HEK293T (cell line): ENCODE measurements around the gene ARHGAP22.
"Not testable (repeated sequence)": the region's sequence is repeated elsewhere in the genome, so short reads cannot be mapped to it uniquely, and the experiment has no call there.

ENCODE experiments used
- CTCF ChIA-PET: fragments of 350-600 bp; formaldehyde crosslinking; extraction: SDS; loops from one replicate; lab custom pipeline; 2021; ENCODE audit warnings: antibody characterized with exemption, inconsistent platforms; lab: Yijun Ruan, JAX
- POLR2A ChIA-PET: fragments of 350-600 bp; formaldehyde crosslinking; extraction: SDS; loops from one replicate; lab custom pipeline; 2020; ENCODE audit warnings: antibody characterized with exemption, inconsistent platforms; lab: Yijun Ruan, JAX
- DNase-seq: peaks from one replicate; pipeline ENCODE4 v3.0.0; 2012; ENCODE audit warnings: mixed read lengths; ENCODE audit errors: extremely low spot score
- ARNT ChIP-seq: fragments of 450-650 bp; IDR thresholded peaks from 2 replicates; pipeline ENCODE4 v1.6.1; 2017; ENCODE audit warnings: mild to moderate bottlenecking
- BHLHE40 ChIP-seq: fragments of 450-650 bp; IDR thresholded peaks from 2 replicates; pipeline ENCODE4 v1.6.1; 2016; ENCODE audit warnings: mild to moderate bottlenecking, moderate library complexity, borderline replicate concordance
- CTBP1 ChIP-seq: fragments of 450-650 bp; IDR thresholded peaks from 2 replicates; pipeline ENCODE4 v1.6.1; 2016; ENCODE audit warnings: borderline replicate concordance
- ELF4 ChIP-seq: fragments of 450-650 bp; IDR thresholded peaks from 2 replicates; pipeline ENCODE4 v1.6.1; 2017; ENCODE audit warnings: antibody characterized with exemption
- FOXA1 ChIP-seq: fragments of 450-650 bp; IDR thresholded peaks from 2 replicates; pipeline ENCODE4 v1.6.1; 2016; ENCODE audit warnings: mild to moderate bottlenecking
- FOXK2 ChIP-seq: fragments of 450-650 bp; IDR thresholded peaks from 2 replicates; pipeline ENCODE4 v1.6.1; 2016; ENCODE audit warnings: mild to moderate bottlenecking
- FOXM1 ChIP-seq: fragments of 450-650 bp; IDR thresholded peaks from 2 replicates; pipeline ENCODE4 v1.6.1; 2017; ENCODE audit warnings: mild to moderate bottlenecking, borderline replicate concordance
- HDGF ChIP-seq: fragments of 450-650 bp; IDR thresholded peaks from 2 replicates; pipeline ENCODE4 v1.6.1; 2017; ENCODE audit warnings: antibody characterized with exemption, borderline replicate concordance
- L3MBTL2 ChIP-seq: fragments of 450-650 bp; conservative IDR thresholded peaks from 2 replicates; pipeline ENCODE4 v1.6.1; 2016; ENCODE audit warnings: mild to moderate bottlenecking
- LEF1 ChIP-seq: fragments of 450-650 bp; IDR thresholded peaks from 2 replicates; pipeline ENCODE4 v1.6.1; 2017; ENCODE audit warnings: mild to moderate bottlenecking, borderline replicate concordance
- NFRKB ChIP-seq: fragments of 450-650 bp; IDR thresholded peaks from 2 replicates; pipeline ENCODE4 v1.6.1; 2016; ENCODE audit warnings: mild to moderate bottlenecking, moderate library complexity
- PKNOX1 ChIP-seq: fragments of 450-650 bp; IDR thresholded peaks from 2 replicates; pipeline ENCODE4 v1.6.1; 2016
- SP1 ChIP-seq: fragments of 450-650 bp; IDR thresholded peaks from 2 replicates; pipeline ENCODE4 v1.6.1; 2017
- SUZ12 ChIP-seq: fragments of 450-650 bp; IDR thresholded peaks from 2 replicates; pipeline ENCODE4 v1.6.1; 2016; ENCODE audit warnings: mild to moderate bottlenecking
- TARDBP ChIP-seq: fragments of 450-650 bp; IDR thresholded peaks from 2 replicates; pipeline ENCODE4 v1.6.1; 2016
- ZNF384 ChIP-seq: fragments of 450-650 bp; IDR thresholded peaks from 2 replicates; pipeline ENCODE4 v1.6.1; 2016

ARHGAP22 gene

GRCh38 chr10:48649349-48649944 is 44.6 kb upstream of the ARHGAP22 start:
- CTCF ChIA-PET: no interaction called here
- TF ChIP-seq ARNT (no peak), FOXK2 (no peak), FOXA1 (no peak), HDGF (no peak), TARDBP (no peak), BHLHE40 (no peak), PKNOX1 (no peak), NFRKB (no peak), CTBP1 (no peak), SUZ12 (no peak), L3MBTL2 (no peak), ZNF384 (no peak), LEF1 (no peak), SP1 (no peak), FOXM1 (no peak), ELF4 (no peak)
- DNase-seq: no peak
- POLR2A ChIA-PET: no interaction called here

GRCh38 chr10:48648172-48648942 is 43.5 kb upstream of the ARHGAP22 start:
- TF ChIP-seq FOXA1 (no peak), SP1 (no peak), BHLHE40 (no peak), FOXK2 (no peak)
- POLR2A ChIA-PET: no interaction called here
- no peak for DNase-seq
- CTCF ChIA-PET: no interaction called here

GRCh38 chr10:48647073-48647472 is 42.2 kb upstream of the ARHGAP22 start:
- DNase-seq: not testable (repeated sequence)

DNA sequence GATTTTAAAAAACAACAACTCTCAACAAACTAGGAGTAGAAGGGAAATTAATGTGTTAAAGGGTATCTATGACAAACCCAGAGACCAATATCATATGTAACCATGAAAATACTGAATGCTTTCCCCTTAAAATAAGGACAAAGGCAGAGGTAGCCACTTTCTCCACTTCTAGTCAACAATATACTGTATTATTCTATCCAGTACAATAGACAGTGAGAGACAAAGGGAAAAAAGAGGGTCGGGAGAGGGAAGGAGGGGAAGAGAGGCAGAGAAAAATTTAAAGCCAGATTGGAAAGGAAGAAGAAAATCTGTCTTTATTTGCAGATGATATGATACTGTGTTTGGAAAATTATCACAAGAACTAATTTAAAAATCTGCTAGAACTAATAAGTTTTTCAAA is 40.7 kb upstream of the ARHGAP22 start:
- ChIA-PET POLR2A (no interaction called here), CTCF (no interaction called here)
- no peak for DNase-seq
- TF ChIP-seq HDGF (no peak), CTBP1 (no peak), SP1 (no peak), FOXM1 (no peak), TARDBP (no peak), LEF1 (no peak), L3MBTL2 (no peak), FOXK2 (no peak), SUZ12 (no peak), ELF4 (no peak), ZNF384 (no peak), NFRKB (no peak), ARNT (no peak), PKNOX1 (no peak), BHLHE40 (no peak)

More at GRCh38 chr10:48647073-48647472, 42.2 kb upstream of the ARHGAP22 start:
- POLR2A ChIA-PET, CTCF ChIA-PET: not testable (repeated sequence)

GRCh38 chr10:48641099-48641690 is 36.3 kb upstream of the ARHGAP22 start:
- DNase-seq, POLR2A ChIA-PET, CTCF ChIA-PET: not testable (repeated sequence)

GRCh38 chr10:48640326-48640725 is 35.5 kb upstream of the ARHGAP22 start:
- TF ChIP-seq NFRKB (no peak), SUZ12 (no peak), ZNF384 (no peak), HDGF (no peak), L3MBTL2 (no peak), BHLHE40 (no peak), PKNOX1 (no peak), FOXA1 (no peak), TARDBP (no peak), FOXM1 (no peak), ARNT (no peak), SP1 (no peak), LEF1 (no peak), CTBP1 (no peak)
- CTCF ChIA-PET: interaction anchor here (0.7 kb wide), 1 partner anchor 41 kb away, joined by 3 read pairs; no protein-coding TSS in a partner anchor
- DNase-seq: no peak
- POLR2A ChIA-PET: no interaction called here
